ENCODE results near the gene PWWP2A. TPM values are rescaled to one million over a fixed set of nuclear protein-coding genes. Genes with fewer than 3 reads are reported as not detected.

Gene PWWP2A
- total RNA-seq, 1 experiment from 2014 or later = 34.4 TPM

GRCh38 chr5:160042671-160043070 is 76.6 kb downstream of the PWWP2A start:
- peaks cover 25% of the 10 kb centered on the region for H3K36me3 Mint-ChIP-seq (ENCODE audit: insufficient read depth, unreplicated experiment)
- Histone ChIP-seq H3K36me3 (ENCODE audit: control insufficient read depth, insufficient read depth, low read length) (no peaks in the 10 kb centered on the region; the same call in 1 of the 2 replicates), H3K27me3 (replicated peaks; ENCODE audit: control insufficient read depth, insufficient read depth, low read length) (no peaks in the 10 kb centered on the region), H3K9me3 (no peaks in the 10 kb centered on the region), H3K4me3 (ENCODE audit: low read depth, low read length) (no peak overlapping the region), H3K4me1 (peaks cover 7% of the 10 kb centered on the region)
- BruUV-seq (replicated peaks) = no TSS peak
- no peak overlapping the region for H3K27ac Mint-ChIP-seq (ENCODE audit: unreplicated experiment)
- no peaks in the 10 kb centered on the region for H3K9me3 Mint-ChIP-seq (ENCODE audit: unreplicated experiment)
- H3K4me1 Mint-ChIP-seq (ENCODE audit: low read depth, unreplicated experiment) = peaks cover 7% of the 10 kb centered on the region
- H3K4me3 Mint-ChIP-seq (ENCODE audit: unreplicated experiment) = no peak overlapping the region
- no peak for DNase-seq
- ChIA-PET CTCF (no interaction called here), POLR2A (no interaction called here)
- TF ChIP-seq, protein P1, sequence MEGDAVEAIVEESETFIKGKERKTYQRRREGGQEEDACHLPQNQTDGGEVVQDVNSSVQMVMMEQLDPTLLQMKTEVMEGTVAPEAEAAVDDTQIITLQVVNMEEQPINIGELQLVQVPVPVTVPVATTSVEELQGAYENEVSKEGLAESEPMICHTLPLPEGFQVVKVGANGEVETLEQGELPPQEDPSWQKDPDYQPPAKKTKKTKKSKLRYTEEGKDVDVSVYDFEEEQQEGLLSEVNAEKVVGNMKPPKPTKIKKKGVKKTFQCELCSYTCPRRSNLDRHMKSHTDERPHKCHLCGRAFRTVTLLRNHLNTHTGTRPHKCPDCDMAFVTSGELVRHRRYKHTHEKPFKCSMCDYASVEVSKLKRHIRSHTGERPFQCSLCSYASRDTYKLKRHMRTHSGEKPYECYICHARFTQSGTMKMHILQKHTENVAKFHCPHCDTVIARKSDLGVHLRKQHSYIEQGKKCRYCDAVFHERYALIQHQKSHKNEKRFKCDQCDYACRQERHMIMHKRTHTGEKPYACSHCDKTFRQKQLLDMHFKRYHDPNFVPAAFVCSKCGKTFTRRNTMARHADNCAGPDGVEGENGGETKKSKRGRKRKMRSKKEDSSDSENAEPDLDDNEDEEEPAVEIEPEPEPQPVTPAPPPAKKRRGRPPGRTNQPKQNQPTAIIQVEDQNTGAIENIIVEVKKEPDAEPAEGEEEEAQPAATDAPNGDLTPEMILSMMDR (IDR thresholded peaks at IDR 0.05; ENCODE audit: insufficient read depth in 1 of 2, low read depth in 1 of 2, low read length in 1 of 2, severe bottlenecking in 1 of 2, unreplicated experiment in 1 of 2) = no peak
- intact Hi-C loops (cut with micrococcal nuclease; ENCODE audit: unreplicated experiment) = no loop called here
- H3K27me3 Mint-ChIP-seq (ENCODE audit: insufficient read depth, unreplicated experiment) = no peaks in the 10 kb centered on the region

Other genes starting within 250 kb of the PWWP2A start
- gene ADRA1B, start 203.0 kb downstream of the PWWP2A start, total RNA-seq (2022) = not detected in 2 replicates
- gene TTC1, start 110.3 kb downstream of the PWWP2A start, total RNA-seq (2022) = 50.3 and 53.0 TPM in 2 replicates
- gene FABP6, start 110.1 kb upstream of the PWWP2A start, total RNA-seq (2022) = not detected in 2 replicates
- gene CCNJL, start 193.1 kb upstream of the PWWP2A start, total RNA-seq (2022) = 16.5 and 17.4 TPM in 2 replicates

All from Caco-2 (cell line).